Endothelial cell of umbilical vein (primary cell): Measurements from ENCODE around the gene DYRK1A. TPM values are rescaled to one million over a fixed set of nuclear protein-coding genes. Genes with fewer than 3 reads are reported as not detected.

Source experiments
- BruUV-seq: library from RNA; stranded (reverse); fragments of 400-500 nt; replicated peaks from 2 replicates; lab custom pipeline; 2021; lab: Mats Ljungman, UMichigan
- CTCF ChIA-PET: fragments of 300-600, 350-600 bp; sonication (Branson Sonifier 250); formaldehyde crosslinking; loops from one replicate; lab custom pipeline; 2021; ENCODE audit warnings: antibody characterized with exemption, inconsistent platforms; lab: Charles Lee
- POLR2A ChIA-PET: fragments of 300-600, 350-600 bp; sonication (Branson Sonifier 250); formaldehyde crosslinking; loops from one replicate; lab custom pipeline; 2021; ENCODE audit warnings: antibody characterized with exemption, inconsistent platforms; lab: Charles Lee
- DNase-seq: peaks from one replicate; pipeline ENCODE4 v3.0.0-alpha.2; 2011; ENCODE audit warnings: low read depth, low spot score
- FAIRE-seq: peaks from 2 replicates; lab custom pipeline; 2011; peaks lifted over from hg19 to GRCh38; lab: Jason Lieb, UNC
- H2AFZ ChIP-seq: 2 replicates; pipeline ENCODE4 v1.6.0; 2012; ENCODE audit warnings: low read depth, low read length, control low read depth, inconsistent platforms
- H3K27ac ChIP-seq: 2 replicates; pipeline ENCODE4 v1.5.1; 2011; ENCODE audit warnings: low read depth, mild to moderate bottlenecking, control low read depth, low read length, moderate library complexity; ENCODE audit not compliant: insufficient read depth
- H3K27me3 ChIP-seq, 2 experiments: 2 replicates each; pipeline versions ENCODE4 v1.6.0 to v1.6.1; 2011; ENCODE audit warnings: low read length in 2 of 2, mixed read lengths in 1 of 2; ENCODE audit not compliant: control insufficient read depth in 2 of 2, insufficient read depth in 2 of 2
- H3K36me3 ChIP-seq, 2 experiments: 2 replicates in 1 of 2; 3 replicates in 1 of 2; pipeline ENCODE4 v1.5.1; 2011; ENCODE audit warnings: low read length in 2 of 2, mild to moderate bottlenecking in 1 of 2, moderate library complexity in 1 of 2; ENCODE audit not compliant: control insufficient read depth in 2 of 2, insufficient read depth in 2 of 2; ENCODE audit errors: extremely low read depth in 1 of 2
- H3K4me1 ChIP-seq: 3 replicates; pipeline ENCODE4 v1.5.1; 2011; ENCODE audit warnings: mild to moderate bottlenecking, low read length; ENCODE audit not compliant: control insufficient read depth, insufficient read depth; ENCODE audit errors: extremely low read depth
- H3K4me2 ChIP-seq: 2 replicates; pipeline ENCODE4 v1.6.1; 2011; ENCODE audit warnings: low read length, control low read depth, mixed read lengths; ENCODE audit not compliant: insufficient read depth
- H3K4me3 ChIP-seq, 3 experiments: fragments of 200-600 bp in 1 of 3; sonication (generic), shearing (Covaris generic) in 1 of 3; replicated peaks in 1 of 3; 2 replicates each; pipeline ENCODE4 v1.5.1; 2011 to 2016; ENCODE audit warnings: control low read depth in 3 of 3, low read length in 3 of 3, mild to moderate bottlenecking in 2 of 3, inconsistent platforms in 1 of 3, low read depth in 1 of 3, moderate library complexity in 1 of 3; ENCODE audit not compliant: insufficient read depth in 1 of 3
- H3K79me2 ChIP-seq: 2 replicates; pipeline ENCODE4 v1.6.0; 2012; ENCODE audit warnings: low read length, inconsistent platforms; ENCODE audit not compliant: control insufficient read depth, insufficient read depth
- H3K9ac ChIP-seq: replicated peaks from 2 replicates; pipeline ENCODE3; 2011; ENCODE audit warnings: low read length, control low read depth; ENCODE audit not compliant: insufficient read depth; ENCODE audit errors: extremely low read depth
- H3K9me1 ChIP-seq: replicated peaks from 3 replicates; pipeline ENCODE4 v1.6.0; 2011; ENCODE audit warnings: mild to moderate bottlenecking, low read length; ENCODE audit not compliant: control insufficient read depth, insufficient read depth; ENCODE audit errors: extremely low read depth
- H3K9me3 ChIP-seq: replicated peaks from 2 replicates; pipeline ENCODE4 v1.5.1; 2012; ENCODE audit warnings: low read length, inconsistent platforms; ENCODE audit not compliant: control insufficient read depth, insufficient read depth
- H4K20me1 ChIP-seq: replicated peaks from 2 replicates; pipeline ENCODE3; 2011; ENCODE audit warnings: mild to moderate bottlenecking, low read length; ENCODE audit not compliant: control insufficient read depth, insufficient read depth; ENCODE audit errors: extremely low read depth
- EZH2 ChIP-seq: IDR thresholded peaks from 2 replicates; pipeline ENCODE4 v1.6.1; 2012; ENCODE audit warnings: borderline replicate concordance, low read depth, mild to moderate bottlenecking, moderate library complexity, low read length, inconsistent platforms; ENCODE audit not compliant: severe bottlenecking
- FOS ChIP-seq: IDR thresholded peaks from 2 replicates; pipeline ENCODE4 v1.6.1; 2011; ENCODE audit warnings: mild to moderate bottlenecking, low read length, moderate library complexity, borderline replicate concordance; ENCODE audit not compliant: insufficient read depth
- GATA2 ChIP-seq: IDR thresholded peaks from 2 replicates; pipeline ENCODE4 v1.7.0; 2011; ENCODE audit warnings: low read depth, mild to moderate bottlenecking, moderate library complexity, mixed read lengths, low read length; ENCODE audit not compliant: insufficient read length, insufficient read depth
- JUN ChIP-seq: IDR thresholded peaks from 2 replicates; pipeline ENCODE4 v1.6.1; 2011; ENCODE audit warnings: borderline replicate concordance, low read depth; ENCODE audit not compliant: insufficient read length, insufficient read depth
- MYC ChIP-seq: IDR thresholded peaks from one replicate; pipeline ENCODE4 v1.6.1; 2011; ENCODE audit warnings: mild to moderate bottlenecking, low read depth, low read length
- POLR2A ChIP-seq: IDR thresholded peaks from 2 replicates; pipeline ENCODE4 v1.6.1; 2012; ENCODE audit warnings: low read depth, mild to moderate bottlenecking, control low read depth, low read length
- POLR2AphosphoS5 ChIP-seq: IDR thresholded peaks from 2 replicates; pipeline ENCODE4 v1.6.1; 2012; ENCODE audit warnings: low read depth, mild to moderate bottlenecking, control low read depth, low read length, moderate library complexity; ENCODE audit not compliant: insufficient read depth
- dilution Hi-C: fragments of 300-500 bp; cut with MboI; formaldehyde crosslinking; loops from one replicate; pipeline ENCODE4 v1.15.0; 2019; ENCODE audit warnings: low sequenced_read_pairs; ENCODE audit not compliant: extremely low pct_ligation_motif_present
- intact Hi-C: fragments of 100-400 bp; cut with micrococcal nuclease; formaldehyde crosslinking; loops from one replicate; pipeline ENCODE4 v1.10.0; 2022
- polyA plus RNA-seq, 4 experiments: library from polyadenylated mRNA; depleted of rRNA in 3 of 4; stranded (reverse) in 3 of 4; unstranded in 1 of 4; fragments of >200 nt; gene quantifications; 2 replicates each; pipeline versions ENCODE4 v1.2.1 to v1.2.3, GENCODE V29; 2011 to 2012; ENCODE audit warnings: missing spikeins in 1 of 4
- total RNA-seq: library from RNA; stranded (reverse); gene quantifications from 2 replicates; pipeline ENCODE4 v1.2.3, GENCODE V29; 2021
- TF ChIP-seq, protein P1 (sequence below): IDR thresholded peaks from 2 replicates; pipeline ENCODE4 v1.6.1; 2011; ENCODE audit not compliant: insufficient read depth, insufficient read length
- TF ChIP-seq, protein P2 (sequence below), 2 donors: IDR thresholded peaks; 1 replicate in 1 of 2; 2 replicates in 1 of 2; pipeline ENCODE4 v1.5.1; 2011; ENCODE audit warnings: low read length in 2 of 2, mild to moderate bottlenecking in 2 of 2, moderate library complexity in 2 of 2, control low read depth in 1 of 2, inconsistent platforms in 1 of 2, low read depth in 1 of 2; ENCODE audit not compliant: insufficient read depth in 1 of 2; ENCODE audit errors: extremely low read depth in 1 of 2

The DYRK1A gene
- total and polyA plus RNA-seq, 2 donors (not counting 3 experiments of a cell fraction or from before 2014, with no cell fraction given) = 51.8 to 53.7 TPM

DNA sequence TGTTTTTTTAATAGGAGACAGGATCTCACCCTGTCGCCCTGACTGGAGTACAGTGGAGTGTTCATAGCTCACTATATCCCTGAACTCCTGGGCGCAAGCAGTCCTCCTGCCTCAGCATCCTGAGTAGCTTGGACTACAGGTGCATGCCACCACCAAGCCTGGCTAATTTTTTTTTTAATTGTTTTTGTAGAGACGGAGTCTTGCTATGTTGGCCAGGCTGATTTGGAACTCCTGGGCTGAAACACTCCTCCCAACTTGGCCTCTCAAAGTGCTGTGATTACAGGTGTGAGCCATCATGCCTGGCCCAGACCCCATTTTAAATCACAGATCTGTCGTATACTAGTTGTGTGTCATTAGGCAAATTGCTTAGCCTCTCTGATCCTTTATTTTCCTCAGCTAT, 161.1 kb downstream of the DYRK1A start:
- POLR2A ChIA-PET = no interaction called here
- no peak overlapping the region for H3K4me3 ChIP-seq
- no peaks in the 10 kb centered on the region for H4K20me1 ChIP-seq
- H3K4me2 ChIP-seq = no peak overlapping the region
- no peak overlapping the region for H2AFZ ChIP-seq
- no peaks in the 10 kb centered on the region for H3K9me3 ChIP-seq
- intact Hi-C loops = no loop called here
- BruUV-seq = no TSS peak
- no peak overlapping the region for H3K27ac ChIP-seq
- FAIRE-seq (no peak), DNase-seq (no peak)
- CTCF ChIA-PET = interaction anchor here (0.7 kb wide), 1 partner anchor 17 kb away, joined by 3 read pairs; no protein-coding TSS in a partner anchor
- no peaks in the 10 kb centered on the region for H3K79me2 ChIP-seq
- TF ChIP-seq EZH2 (no peak), POLR2AphosphoS5 (no peak), JUN (no peak), FOS (no peak), GATA2 (no peak), POLR2A (no peak), MYC (no peak)
- TF ChIP-seq, protein P1, sequence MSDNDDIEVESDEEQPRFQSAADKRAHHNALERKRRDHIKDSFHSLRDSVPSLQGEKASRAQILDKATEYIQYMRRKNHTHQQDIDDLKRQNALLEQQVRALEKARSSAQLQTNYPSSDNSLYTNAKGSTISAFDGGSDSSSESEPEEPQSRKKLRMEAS = no peak
- TF ChIP-seq, protein P2, sequence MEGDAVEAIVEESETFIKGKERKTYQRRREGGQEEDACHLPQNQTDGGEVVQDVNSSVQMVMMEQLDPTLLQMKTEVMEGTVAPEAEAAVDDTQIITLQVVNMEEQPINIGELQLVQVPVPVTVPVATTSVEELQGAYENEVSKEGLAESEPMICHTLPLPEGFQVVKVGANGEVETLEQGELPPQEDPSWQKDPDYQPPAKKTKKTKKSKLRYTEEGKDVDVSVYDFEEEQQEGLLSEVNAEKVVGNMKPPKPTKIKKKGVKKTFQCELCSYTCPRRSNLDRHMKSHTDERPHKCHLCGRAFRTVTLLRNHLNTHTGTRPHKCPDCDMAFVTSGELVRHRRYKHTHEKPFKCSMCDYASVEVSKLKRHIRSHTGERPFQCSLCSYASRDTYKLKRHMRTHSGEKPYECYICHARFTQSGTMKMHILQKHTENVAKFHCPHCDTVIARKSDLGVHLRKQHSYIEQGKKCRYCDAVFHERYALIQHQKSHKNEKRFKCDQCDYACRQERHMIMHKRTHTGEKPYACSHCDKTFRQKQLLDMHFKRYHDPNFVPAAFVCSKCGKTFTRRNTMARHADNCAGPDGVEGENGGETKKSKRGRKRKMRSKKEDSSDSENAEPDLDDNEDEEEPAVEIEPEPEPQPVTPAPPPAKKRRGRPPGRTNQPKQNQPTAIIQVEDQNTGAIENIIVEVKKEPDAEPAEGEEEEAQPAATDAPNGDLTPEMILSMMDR (IDR thresholded peaks at IDR 0.05; ENCODE audit: extremely low read depth in 1 of 2, insufficient read depth in 1 of 2, low read depth in 1 of 2, low read length in 2 of 2) = no peak
- H3K27me3 ChIP-seq = peaks cover 2 to 6% of the 10 kb centered on the region in 2 experiments
- no peaks in the 10 kb centered on the region for H3K4me1 ChIP-seq
- dilution Hi-C loops = no loop called here
- no peak overlapping the region for H3K9ac ChIP-seq
- H3K9me1 ChIP-seq = no peaks in the 10 kb centered on the region
- H3K36me3 ChIP-seq = no peaks in the 10 kb centered on the region
